Loucy (cell line): ENCODE measurements around the gene CCDC92.

Source experiments
- H2AFZ ChIP-seq: fragments of 200-600 bp; sonication (generic); 2 replicates; pipeline ENCODE4 v1.6.0; 2016; ENCODE audit warnings: antibody characterized with exemption, mild to moderate bottlenecking, low read length, moderate library complexity
- H3F3A ChIP-seq: fragments of 200-600 bp; 2 replicates; pipeline ENCODE4 v1.6.0; 2016; ENCODE audit warnings: antibody characterized with exemption, low read depth, mild to moderate bottlenecking
- H3K27me3 ChIP-seq: fragments of 200-600 bp; sonication (generic); 2 replicates; pipeline ENCODE4 v1.6.1; 2014; ENCODE audit warnings: low read length, mild to moderate bottlenecking; ENCODE audit not compliant: insufficient read depth, poor library complexity, severe bottlenecking
- H3K36me3 ChIP-seq: fragments of 200-600 bp; sonication (generic); 2 replicates; pipeline ENCODE4 v1.6.1; 2016; ENCODE audit warnings: low read length; ENCODE audit not compliant: insufficient read depth
- H3K4me1 ChIP-seq: fragments of 200-600 bp; sonication (generic); 2 replicates; pipeline ENCODE4 v1.5.1; 2014; ENCODE audit warnings: low read length, mild to moderate bottlenecking; ENCODE audit not compliant: insufficient read depth, poor library complexity, severe bottlenecking
- H3K4me2 ChIP-seq: fragments of 200-600 bp; sonication (generic); 2 replicates; pipeline ENCODE4 v1.6.0; 2014; ENCODE audit warnings: antibody characterized with exemption, low read length, low read depth, mild to moderate bottlenecking; ENCODE audit not compliant: poor library complexity, severe bottlenecking
- H3K4me3 ChIP-seq: fragments of 200-600 bp; sonication (generic); 2 replicates; pipeline ENCODE4 v1.5.1; 2014; ENCODE audit warnings: low read length, mild to moderate bottlenecking, mixed read lengths; ENCODE audit not compliant: poor library complexity, severe bottlenecking
- H3K79me2 ChIP-seq: fragments of 200-600 bp; sonication (generic); 2 replicates; pipeline ENCODE4 v1.6.1; 2014; ENCODE audit warnings: low read length; ENCODE audit not compliant: insufficient read depth
- H3K9ac ChIP-seq: fragments of 200-600 bp; sonication (generic); 2 replicates; pipeline ENCODE4 v1.6.0; 2014; ENCODE audit warnings: mild to moderate bottlenecking, low read depth, low read length, moderate library complexity; ENCODE audit not compliant: poor library complexity, severe bottlenecking
- H3K9me2 ChIP-seq: fragments of 200-600 bp; sonication (generic); replicated peaks from 2 replicates; pipeline ENCODE4 v1.6.1; 2016; ENCODE audit warnings: low read depth, low read length, mixed read lengths
- H3K9me3 ChIP-seq: fragments of 200-600 bp; sonication (generic); 2 replicates; pipeline ENCODE4 v1.6.1; 2014; ENCODE audit warnings: mild to moderate bottlenecking, antibody characterized with exemption, low read length, low read depth; ENCODE audit not compliant: insufficient read depth
- H4K20me1 ChIP-seq: fragments of 200-600 bp; sonication (generic); 2 replicates; pipeline ENCODE4 v1.6.0; 2014; ENCODE audit warnings: antibody characterized with exemption, low read length, mild to moderate bottlenecking; ENCODE audit not compliant: insufficient read depth, poor library complexity, severe bottlenecking
- EZH2phosphoT487 ChIP-seq: fragments of 200-600 bp; IDR thresholded peaks from 2 replicates; pipeline ENCODE4 v1.6.1; 2018; ENCODE audit warnings: antibody characterized with exemption, mild to moderate bottlenecking, moderate library complexity, borderline replicate concordance
- TF ChIP-seq, protein P1 (sequence below): fragments of 200-600 bp; sonication (generic); conservative IDR thresholded peaks from 2 replicates; pipeline ENCODE4 v1.5.1; 2014; ENCODE audit warnings: mild to moderate bottlenecking, antibody characterized with exemption, low read length

CCDC92 gene

DNA sequence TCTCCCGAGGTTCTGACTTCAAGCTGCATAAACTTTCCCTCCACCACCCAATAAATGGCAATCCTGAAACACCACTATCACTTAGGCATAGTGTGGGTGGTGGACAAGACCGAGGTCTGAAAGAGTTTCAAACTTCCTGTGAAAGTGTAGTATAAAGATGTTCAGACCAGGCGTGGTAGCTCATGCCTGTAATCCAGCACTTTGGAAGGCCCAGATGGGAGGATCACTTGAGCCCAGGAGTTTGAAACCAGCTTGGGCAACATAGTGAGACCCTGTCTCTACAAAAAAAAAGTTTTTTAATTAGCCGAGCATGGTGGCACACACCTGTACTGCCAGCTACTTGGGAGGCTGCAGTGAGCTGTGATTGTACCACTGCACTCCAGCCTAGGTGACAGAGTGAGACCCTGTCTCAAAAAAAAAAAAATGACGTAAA, 61.9 kb downstream of the CCDC92 start:
- no peaks in the 10 kb centered on the region for H3K79me2 ChIP-seq
- H3K36me3 ChIP-seq = no peaks in the 10 kb centered on the region
- TF ChIP-seq, protein P1, sequence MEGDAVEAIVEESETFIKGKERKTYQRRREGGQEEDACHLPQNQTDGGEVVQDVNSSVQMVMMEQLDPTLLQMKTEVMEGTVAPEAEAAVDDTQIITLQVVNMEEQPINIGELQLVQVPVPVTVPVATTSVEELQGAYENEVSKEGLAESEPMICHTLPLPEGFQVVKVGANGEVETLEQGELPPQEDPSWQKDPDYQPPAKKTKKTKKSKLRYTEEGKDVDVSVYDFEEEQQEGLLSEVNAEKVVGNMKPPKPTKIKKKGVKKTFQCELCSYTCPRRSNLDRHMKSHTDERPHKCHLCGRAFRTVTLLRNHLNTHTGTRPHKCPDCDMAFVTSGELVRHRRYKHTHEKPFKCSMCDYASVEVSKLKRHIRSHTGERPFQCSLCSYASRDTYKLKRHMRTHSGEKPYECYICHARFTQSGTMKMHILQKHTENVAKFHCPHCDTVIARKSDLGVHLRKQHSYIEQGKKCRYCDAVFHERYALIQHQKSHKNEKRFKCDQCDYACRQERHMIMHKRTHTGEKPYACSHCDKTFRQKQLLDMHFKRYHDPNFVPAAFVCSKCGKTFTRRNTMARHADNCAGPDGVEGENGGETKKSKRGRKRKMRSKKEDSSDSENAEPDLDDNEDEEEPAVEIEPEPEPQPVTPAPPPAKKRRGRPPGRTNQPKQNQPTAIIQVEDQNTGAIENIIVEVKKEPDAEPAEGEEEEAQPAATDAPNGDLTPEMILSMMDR = no peak
- no peak for TF ChIP-seq EZH2phosphoT487
- H3K9me3 ChIP-seq = no peaks in the 10 kb centered on the region
- no peak overlapping the region for H2AFZ ChIP-seq
- no peaks in the 10 kb centered on the region for H3K4me1 ChIP-seq
- no peaks in the 10 kb centered on the region for H4K20me1 ChIP-seq
- no peak overlapping the region for H3K4me2 ChIP-seq
- H3K9me2 ChIP-seq = no peaks in the 10 kb centered on the region
- H3K27me3 ChIP-seq = no peaks in the 10 kb centered on the region
- H3F3A ChIP-seq = peaks cover 21% of the 10 kb centered on the region
- H3K9ac ChIP-seq = no peak overlapping the region
- H3K4me3 ChIP-seq = no peak overlapping the region

DNA sequence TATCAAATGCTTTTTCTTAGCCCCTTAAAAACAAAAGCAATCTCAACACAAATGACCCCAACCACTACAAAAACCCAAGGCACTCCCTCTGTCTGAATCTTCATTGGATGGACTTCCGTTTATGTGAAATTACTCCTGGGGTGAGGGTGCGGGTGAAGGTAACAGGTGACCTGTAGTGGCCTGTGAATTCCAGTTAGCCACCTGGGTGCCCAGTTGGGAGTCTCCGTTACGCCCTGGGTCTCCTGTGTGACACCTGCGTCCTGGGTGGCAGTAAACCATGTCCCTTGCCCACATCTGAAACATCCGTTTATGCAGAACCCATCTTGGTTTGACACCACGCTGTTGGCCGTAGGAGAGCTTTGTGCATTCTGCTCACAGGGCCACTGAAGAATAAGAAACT, 62.6 kb downstream of the CCDC92 start:
- no peak overlapping the region for H3K4me2 ChIP-seq
- no peak overlapping the region for H2AFZ ChIP-seq
- H3K27me3 ChIP-seq = no peaks in the 10 kb centered on the region
- no peaks in the 10 kb centered on the region for H4K20me1 ChIP-seq
- peaks cover 21% of the 10 kb centered on the region for H3F3A ChIP-seq
- no peak overlapping the region for H3K4me3 ChIP-seq
- H3K79me2 ChIP-seq = no peaks in the 10 kb centered on the region
- H3K4me1 ChIP-seq = no peaks in the 10 kb centered on the region
- no peaks in the 10 kb centered on the region for H3K9me3 ChIP-seq
- H3K9me2 ChIP-seq = no peaks in the 10 kb centered on the region
- H3K9ac ChIP-seq = no peak overlapping the region
- H3K36me3 ChIP-seq = no peaks in the 10 kb centered on the region
- TF ChIP-seq EZH2phosphoT487 = no peak
- TF ChIP-seq, protein P1 = no peak

DNA sequence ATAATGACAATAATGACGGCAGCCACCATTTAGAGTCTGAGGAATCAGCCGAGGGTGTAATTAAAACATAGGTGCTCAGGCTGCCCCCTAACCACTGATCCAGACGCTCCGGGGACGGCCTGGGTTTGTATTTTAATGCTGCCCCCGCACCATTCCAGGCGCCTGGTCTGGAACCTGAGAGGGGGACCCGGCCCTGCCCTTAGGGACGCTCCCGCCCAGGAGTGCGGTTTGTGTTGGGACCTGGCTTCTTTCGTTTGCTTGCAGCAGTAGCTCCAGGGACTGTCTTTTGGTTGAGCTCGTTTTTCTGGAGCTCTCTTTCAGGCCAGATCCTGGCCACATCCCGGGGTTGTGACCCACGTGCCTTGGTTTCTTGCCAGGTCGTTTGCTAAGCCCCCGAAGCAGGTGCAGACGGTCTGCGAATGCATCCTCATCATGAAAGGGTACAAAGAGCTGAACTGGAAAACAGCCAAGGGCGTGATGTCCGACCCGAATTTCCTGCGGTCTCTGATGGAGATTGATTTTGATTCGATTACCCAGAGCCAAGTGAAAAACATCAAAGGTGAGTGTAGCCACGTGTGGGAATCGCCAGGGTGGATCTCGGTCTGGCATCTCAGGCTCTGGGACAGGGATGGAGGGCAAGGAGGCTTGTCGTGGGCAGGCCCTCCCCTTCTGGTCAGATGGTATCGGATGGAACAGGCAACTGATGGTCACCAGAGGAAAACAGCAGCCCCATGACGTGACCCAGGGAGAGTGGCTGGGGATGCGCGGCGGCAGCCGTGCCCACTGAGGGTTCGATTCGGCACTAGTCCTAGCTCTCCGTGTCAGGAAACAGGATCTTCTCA, 63.5 kb downstream of the CCDC92 start:
- Histone ChIP-seq H3K4me2 (no peak overlapping the region), H3K27me3 (no peaks in the 10 kb centered on the region), H3F3A (peaks cover 21% of the 10 kb centered on the region), H3K4me3 (no peak overlapping the region), H2AFZ (no peak overlapping the region), H3K9me3 (no peaks in the 10 kb centered on the region), H3K9ac (no peak overlapping the region), H3K79me2 (no peaks in the 10 kb centered on the region), H3K4me1 (no peaks in the 10 kb centered on the region), H3K9me2 (no peaks in the 10 kb centered on the region), H3K36me3 (no peaks in the 10 kb centered on the region), H4K20me1 (no peaks in the 10 kb centered on the region)
- TF ChIP-seq, protein P1 = no peak
- no peak for TF ChIP-seq EZH2phosphoT487
